ENCODE results near the gene ACKR4. TPM values are rescaled to one million over a fixed set of nuclear protein-coding genes. Genes with fewer than 3 reads are reported as not detected.
A peak's percentile ranks its signal among the peaks of the same experiment; 100 is the strongest.

The ACKR4 gene
- total and polyA plus RNA-seq, 2 donors (not counting 3 experiments of a cell fraction or from before 2014, with no cell fraction given): 3.2 to 14.3 TPM

GRCh38 chr3:132597660-132598059, 590 bp downstream of the ACKR4 start:
- intact Hi-C loops (cut with micrococcal nuclease) (no loop called here), dilution Hi-C loops (cut with MboI; ENCODE audit: extremely low pct_ligation_motif_present, low sequenced_read_pairs) (no loop called here)
- Histone ChIP-seq H3K79me2 (ENCODE audit: control insufficient read depth, insufficient read depth, low read length) (no peaks in the 10 kb centered on the region), H2AFZ (ENCODE audit: low read depth, low read length) (no peak overlapping the region), H3K4me3 (replicated peaks in 1 of 3; ENCODE audit: insufficient read depth in 1 of 3, low read depth in 1 of 3, low read length in 3 of 3) (peak overlapping the region; percentile 24 to 70 (median 34)), H3K4me2 (ENCODE audit: insufficient read depth, low read length) (peak overlapping the region; percentile 98), H4K20me1 (replicated peaks; ENCODE audit: control insufficient read depth, extremely low read depth, insufficient read depth, low read length) (no peaks in the 10 kb centered on the region), H3K9me3 (replicated peaks; ENCODE audit: control insufficient read depth, insufficient read depth, low read length) (no peaks in the 10 kb centered on the region), H3K27ac (ENCODE audit: insufficient read depth, low read depth, low read length) (peak overlapping the region; percentile 48), H3K9ac (replicated peaks; ENCODE audit: extremely low read depth, insufficient read depth, low read length) (peak overlapping the region; percentile 55), H3K4me1 (ENCODE audit: control insufficient read depth, extremely low read depth, insufficient read depth, low read length) (peaks cover 40% of the 10 kb centered on the region), H3K27me3 (ENCODE audit: control insufficient read depth in 2 of 2, insufficient read depth in 2 of 2, low read length in 2 of 2) (no peaks in the 10 kb centered on the region), H3K9me1 (replicated peaks; ENCODE audit: control insufficient read depth, extremely low read depth, insufficient read depth, low read length) (no peaks in the 10 kb centered on the region), H3K36me3 (ENCODE audit: control insufficient read depth in 2 of 2, extremely low read depth in 1 of 2, insufficient read depth in 2 of 2, low read length in 2 of 2) (no peaks in the 10 kb centered on the region)
- ChIA-PET POLR2A (no interaction called here), CTCF (interaction anchor here (2.3 to 4.6 kb wide), 2 partner anchors 25 to 44 kb away, joined by 9 to 35 read pairs; no protein-coding TSS in a partner anchor)
- DNase-seq (ENCODE audit: low read depth, low spot score) (peak; percentile 39), FAIRE-seq (no peak)
- no TSS peak for BruUV-seq (replicated peaks)
- TF ChIP-seq EZH2 (IDR thresholded peaks at IDR 0.05; ENCODE audit: borderline replicate concordance, low read depth, low read length, severe bottlenecking) (no peak), MYC (IDR thresholded peaks at IDR 0.05; ENCODE audit: low read depth, low read length) (no peak), POLR2AphosphoS5 (IDR thresholded peaks at IDR 0.05; ENCODE audit: insufficient read depth, low read depth, low read length) (no peak), GATA2 (IDR thresholded peaks at IDR 0.05; ENCODE audit: insufficient read depth, insufficient read length, low read depth, low read length) (no peak), POLR2A (IDR thresholded peaks at IDR 0.05; ENCODE audit: low read depth, low read length) (no peak), MAX (IDR thresholded peaks at IDR 0.05; ENCODE audit: insufficient read depth, insufficient read length) (no peak), FOS (IDR thresholded peaks at IDR 0.05; ENCODE audit: borderline replicate concordance, insufficient read depth, low read length) (no peak), JUN (IDR thresholded peaks at IDR 0.05; ENCODE audit: borderline replicate concordance, insufficient read depth, insufficient read length, low read depth) (no peak), CTCF (IDR thresholded peaks at IDR 0.05; ENCODE audit: extremely low read depth in 1 of 2, insufficient read depth in 1 of 2, low read depth in 1 of 2, low read length in 2 of 2) (no peak)
